T-helper 1 cell treated with Interleukin-12 subunit alpha and Interleukin-12 subunit beta and Interleukin-4 antibody, amounts not matched to agents 30 ng/mL and 1 ng/mL, for 36 hours (primary cell): ENCODE data around the gene SREBF1. TPM values are rescaled to one million over a fixed set of nuclear protein-coding genes. Genes with fewer than 3 reads are reported as not detected.

ENCODE experiments used
- intact Hi-C: fragments of 100-400 bp; cut with micrococcal nuclease; formaldehyde crosslinking; loops from one replicate; pipeline ENCODE4 v1.15.1; 2024
- total RNA-seq: library from RNA; stranded (reverse); gene quantifications from 2 replicates; pipeline ENCODE4 v1.2.3, GENCODE V29; 2022

Gene SREBF1
- total RNA-seq, 1 donor from 2014 or later: 174 TPM

GRCh38 chr17:17798573-17799255, 38.1 kb downstream of the SREBF1 start:
- intact Hi-C loops: no loop called here

- intact Hi-C loops: no loop called here
Observed at GRCh38 chr17:17798010-17798556, 38.7 kb downstream of the SREBF1 start.

- intact Hi-C loops: no loop called here
Observed at GRCh38 chr17:17797119-17797809, 39.5 kb downstream of the SREBF1 start.

- intact Hi-C loops: no loop called here
Observed at GRCh38 chr17:17796787-17797061, 40.1 kb downstream of the SREBF1 start.

- intact Hi-C loops: no loop called here
Observed at GRCh38 chr17:17795946-17796786, 40.6 kb downstream of the SREBF1 start.

- intact Hi-C loops: no loop called here
Observed at GRCh38 chr17:17795296-17795695, 41.5 kb downstream of the SREBF1 start.

GRCh38 chr17:17794382-17794781, 42.4 kb downstream of the SREBF1 start:
- intact Hi-C loops: loop anchor here (5.0 kb wide), 1 partner anchor 437 kb away; no protein-coding TSS in a partner anchor

GRCh38 chr17:17793378-17794214, 43.2 kb downstream of the SREBF1 start:
- intact Hi-C loops: loop anchor here (2.0 to 5.0 kb wide), 3 partner anchors 43 to 436 kb away; partner anchors contain the start of gene SREBF1

GRCh38 chr17:17792551-17793377, 44.0 kb downstream of the SREBF1 start:
- intact Hi-C loops: loop anchor here (1.0 to 5.0 kb wide), 6 partner anchors 9 to 435 kb away; partner anchors contain the start of gene SREBF1

GRCh38 chr17:17792037-17792550, 44.7 kb downstream of the SREBF1 start:
- intact Hi-C loops: loop anchor here (1.0 to 5.0 kb wide), 6 partner anchors 9 to 435 kb away; partner anchors contain the start of gene SREBF1

- intact Hi-C loops: loop anchor here (5.0 kb wide), 1 partner anchor 434 kb away; no protein-coding TSS in a partner anchor
Observed at GRCh38 chr17:17790637-17791464, 45.9 kb downstream of the SREBF1 start.

- intact Hi-C loops: loop anchor here (5.0 kb wide), 1 partner anchor 433 kb away; no protein-coding TSS in a partner anchor
Observed at GRCh38 chr17:17789828-17790636, 46.8 kb downstream of the SREBF1 start.

- intact Hi-C loops: no loop called here
Observed at GRCh38 chr17:17789410-17789809, 47.4 kb downstream of the SREBF1 start.

- intact Hi-C loops: no loop called here
Observed at GRCh38 chr17:17788967-17789366, 47.8 kb downstream of the SREBF1 start.

- intact Hi-C loops: no loop called here
Observed at GRCh38 chr17:17787568-17787967, 49.2 kb downstream of the SREBF1 start.

- intact Hi-C loops: no loop called here
Observed at GRCh38 chr17:17786998-17787397, 49.8 kb downstream of the SREBF1 start.

- intact Hi-C loops: no loop called here
Observed at GRCh38 chr17:17785407-17785806, 51.4 kb downstream of the SREBF1 start.
